Dendritic cell treated with granulocyte-macrophage colony-stimulating factor and Interleukin-4, amounts not matched to agents 40 ng/mL and 50 ng/mL, for 4 days (primary cell): ENCODE results near the gene CEBPE.

ENCODE experiments used
- H3K27ac Mint-ChIP-seq: one replicate; pipeline ENCODE4 v1.8.0; 2022; ENCODE audit warnings: mild to moderate bottlenecking, mixed read lengths
- H3K27me3 Mint-ChIP-seq: one replicate; pipeline ENCODE4 v1.8.0; 2022; ENCODE audit warnings: mild to moderate bottlenecking, mixed read lengths
- H3K36me3 Mint-ChIP-seq: one replicate; pipeline ENCODE4 v1.8.0; 2022; ENCODE audit warnings: low read depth, mixed read lengths
- H3K4me1 Mint-ChIP-seq: one replicate; pipeline ENCODE4 v1.8.0; 2022; ENCODE audit warnings: low read depth, mixed read lengths
- H3K4me3 Mint-ChIP-seq: one replicate; pipeline ENCODE4 v1.8.0; 2022; ENCODE audit warnings: mild to moderate bottlenecking, moderate library complexity, mixed read lengths
- H3K9me3 Mint-ChIP-seq: one replicate; pipeline ENCODE4 v1.8.0; 2022; ENCODE audit warnings: mixed read lengths
- intact Hi-C: fragments of 100-400 bp; cut with micrococcal nuclease; formaldehyde crosslinking; loops from one replicate; pipeline ENCODE4 v1.15.0; 2022

The CEBPE gene

GRCh38 chr14:23118506-23119362 is at the start of gene CEBPE:
CEBPE (minus strand) TSS chr14:23119255; CDS start chr14:23119091, 164 bp downstream.
- Mint-ChIP-seq H3K4me3 (peak within 1 kb of the TSS; percentile 44), H3K36me3 (no peaks in the 10 kb centered on the region), H3K4me1 (peaks cover 65% of the 10 kb centered on the region), H3K9me3 (no peaks in the 10 kb centered on the region), H3K27me3 (peaks cover 8% of the 10 kb centered on the region), H3K27ac (peak within 1 kb of the TSS; percentile 83)
- intact Hi-C loops, result no loop called here

GRCh38 chr14:23168246-23168645 is 49.2 kb upstream of the CEBPE start:
- Mint-ChIP-seq H3K4me3 (no peak overlapping the region), H3K36me3 (peaks cover 83% of the 10 kb centered on the region)
- intact Hi-C loops, result no loop called here

GRCh38 chr14:23167116-23167847 is 48.2 kb upstream of the CEBPE start:
- Mint-ChIP-seq H3K4me1 (peaks cover 90% of the 10 kb centered on the region), H3K27me3 (no peaks in the 10 kb centered on the region), H3K27ac (peak overlapping the region; percentile 79), H3K4me3 (no peak overlapping the region), H3K36me3 (peaks cover 90% of the 10 kb centered on the region), H3K9me3 (no peaks in the 10 kb centered on the region)
- intact Hi-C loops, result no loop called here

More at GRCh38 chr14:23168246-23168645, 49.2 kb upstream of the CEBPE start:
- Mint-ChIP-seq H3K4me1 (peaks cover 90% of the 10 kb centered on the region), H3K27me3 (no peaks in the 10 kb centered on the region), H3K9me3 (no peaks in the 10 kb centered on the region), H3K27ac (peak overlapping the region; percentile 79)

GRCh38 chr14:23164949-23165348 is 45.9 kb upstream of the CEBPE start:
- Mint-ChIP-seq H3K27me3 (no peaks in the 10 kb centered on the region), H3K4me3 (no peak overlapping the region), H3K27ac (peak overlapping the region; percentile 46)

GRCh38 chr14:23164250-23164649 is 45.2 kb upstream of the CEBPE start:
- intact Hi-C loops, result no loop called here
- Mint-ChIP-seq H3K27ac (peak overlapping the region; percentile 46), H3K4me1 (peaks cover 92% of the 10 kb centered on the region), H3K9me3 (no peaks in the 10 kb centered on the region), H3K27me3 (no peaks in the 10 kb centered on the region), H3K4me3 (no peak overlapping the region), H3K36me3 (peaks cover 93% of the 10 kb centered on the region)

More at GRCh38 chr14:23164949-23165348, 45.9 kb upstream of the CEBPE start:
- Mint-ChIP-seq H3K36me3 (peaks cover 90% of the 10 kb centered on the region), H3K4me1 (peaks cover 90% of the 10 kb centered on the region), H3K9me3 (no peaks in the 10 kb centered on the region)
- intact Hi-C loops, result no loop called here

GRCh38 chr14:23163830-23164229 is 44.8 kb upstream of the CEBPE start:
- no peaks in the 10 kb centered on the region for H3K27me3 Mint-ChIP-seq
- no peaks in the 10 kb centered on the region for H3K9me3 Mint-ChIP-seq
- peak overlapping the region; percentile 46 for H3K27ac Mint-ChIP-seq
- no peak overlapping the region for H3K4me3 Mint-ChIP-seq
- peaks cover 97% of the 10 kb centered on the region for H3K36me3 Mint-ChIP-seq
- peaks cover 96% of the 10 kb centered on the region for H3K4me1 Mint-ChIP-seq
- intact Hi-C loops, result no loop called here

GRCh38 chr14:23162800-23163199 is 43.7 kb upstream of the CEBPE start:
- peaks cover 98% of the 10 kb centered on the region for H3K36me3 Mint-ChIP-seq
- H3K27ac Mint-ChIP-seq, result peak overlapping the region; percentile 89
- intact Hi-C loops, result no loop called here
- no peaks in the 10 kb centered on the region for H3K27me3 Mint-ChIP-seq
- peaks cover 90% of the 10 kb centered on the region for H3K4me1 Mint-ChIP-seq
- no peaks in the 10 kb centered on the region for H3K9me3 Mint-ChIP-seq
- H3K4me3 Mint-ChIP-seq, result peak overlapping the region; percentile 18

GRCh38 chr14:23162005-23162404 is 43.0 kb upstream of the CEBPE start:
- H3K36me3 Mint-ChIP-seq, result peaks cover 98% of the 10 kb centered on the region
- H3K4me1 Mint-ChIP-seq, result peaks cover 90% of the 10 kb centered on the region
- no peaks in the 10 kb centered on the region for H3K9me3 Mint-ChIP-seq
- peak overlapping the region; percentile 89 for H3K27ac Mint-ChIP-seq
- intact Hi-C loops, result no loop called here
- peak overlapping the region; percentile 27 for H3K4me3 Mint-ChIP-seq
- no peaks in the 10 kb centered on the region for H3K27me3 Mint-ChIP-seq

GRCh38 chr14:23160924-23161522 is 42.0 kb upstream of the CEBPE start:
- Mint-ChIP-seq H3K4me1 (peaks cover 93% of the 10 kb centered on the region), H3K27ac (peak overlapping the region; percentile 89), H3K27me3 (no peaks in the 10 kb centered on the region), H3K9me3 (no peaks in the 10 kb centered on the region), H3K4me3 (peak overlapping the region; percentile 44), H3K36me3 (peaks cover 98% of the 10 kb centered on the region)
- intact Hi-C loops, result no loop called here

GRCh38 chr14:23159532-23159931 is 40.5 kb upstream of the CEBPE start:
- H3K36me3 Mint-ChIP-seq, result peaks cover 91% of the 10 kb centered on the region
- no peaks in the 10 kb centered on the region for H3K9me3 Mint-ChIP-seq
- intact Hi-C loops, result no loop called here
- no peaks in the 10 kb centered on the region for H3K27me3 Mint-ChIP-seq
- H3K4me3 Mint-ChIP-seq, result no peak overlapping the region
- peak overlapping the region; percentile 89 for H3K27ac Mint-ChIP-seq
- H3K4me1 Mint-ChIP-seq, result peaks cover 93% of the 10 kb centered on the region

- peaks cover 90% of the 10 kb centered on the region for H3K36me3 Mint-ChIP-seq
- H3K27ac Mint-ChIP-seq, result peak overlapping the region; percentile 5
- H3K9me3 Mint-ChIP-seq, result no peaks in the 10 kb centered on the region
- H3K4me3 Mint-ChIP-seq, result no peak overlapping the region
- peaks cover 93% of the 10 kb centered on the region for H3K4me1 Mint-ChIP-seq
- H3K27me3 Mint-ChIP-seq, result no peaks in the 10 kb centered on the region
- intact Hi-C loops, result no loop called here
Observed at GRCh38 chr14:23158779-23159178, 39.7 kb upstream of the CEBPE start.

- peaks cover 78% of the 10 kb centered on the region for H3K4me1 Mint-ChIP-seq
- intact Hi-C loops, result loop anchor here (2.0 kb wide), 2 partner anchors 26 to 34 kb away; no protein-coding TSS in a partner anchor
- H3K27me3 Mint-ChIP-seq, result no peaks in the 10 kb centered on the region
- H3K36me3 Mint-ChIP-seq, result peaks cover 89% of the 10 kb centered on the region
- H3K9me3 Mint-ChIP-seq, result no peaks in the 10 kb centered on the region
- H3K27ac Mint-ChIP-seq, result peak overlapping the region; percentile 91
- peak overlapping the region; percentile 63 for H3K4me3 Mint-ChIP-seq
Observed at GRCh38 chr14:23154964-23155587, 36.0 kb upstream of the CEBPE start.
